ENCODE data around the gene CHD5.

The CHD5 gene

GRCh38 chr1:6197746-6198427 lies 17.8 kb upstream of the CHD5 start:
- in situ Hi-C loops (cut with MboI; ENCODE audit: low sequenced_read_pairs, unreplicated experiment) = no loop called here

DNA sequence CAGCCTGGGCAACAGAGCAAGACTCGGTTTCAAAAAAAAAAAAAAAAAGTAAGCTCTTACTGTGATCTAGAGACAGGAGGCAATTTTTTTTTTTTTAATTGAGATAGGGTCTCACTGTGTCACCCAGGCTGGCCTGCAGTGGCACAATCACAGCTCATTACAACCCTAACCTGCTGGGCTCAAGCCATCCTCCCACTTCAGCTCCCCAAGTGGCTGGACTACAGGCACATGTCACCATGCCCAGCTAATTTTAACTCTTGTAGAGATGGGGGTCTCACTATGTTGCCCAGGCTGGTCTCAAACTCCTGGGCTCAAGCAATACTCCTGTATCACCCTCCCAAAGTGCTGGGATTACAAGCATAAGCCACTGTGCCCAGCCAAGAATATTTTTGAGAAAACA lies 11.8 kb upstream of the CHD5 start:
- in situ Hi-C loops (cut with MboI; ENCODE audit: low sequenced_read_pairs, unreplicated experiment) = no loop called here
- DNase-seq (ENCODE audit: low spot score) = no peak
- TF ChIP-seq CTCF (IDR thresholded peaks at IDR 0.05; ENCODE audit: borderline replicate concordance, control extremely low read depth, extremely low read depth, insufficient read depth, missing control alignments) = no peak

More at GRCh38 chr1:6197746-6198427, 17.8 kb upstream of the CHD5 start:
- no peak for TF ChIP-seq CTCF (IDR thresholded peaks at IDR 0.05; ENCODE audit: borderline replicate concordance, control extremely low read depth, extremely low read depth, insufficient read depth, missing control alignments)
- no peak for DNase-seq (ENCODE audit: low spot score)

DNA sequence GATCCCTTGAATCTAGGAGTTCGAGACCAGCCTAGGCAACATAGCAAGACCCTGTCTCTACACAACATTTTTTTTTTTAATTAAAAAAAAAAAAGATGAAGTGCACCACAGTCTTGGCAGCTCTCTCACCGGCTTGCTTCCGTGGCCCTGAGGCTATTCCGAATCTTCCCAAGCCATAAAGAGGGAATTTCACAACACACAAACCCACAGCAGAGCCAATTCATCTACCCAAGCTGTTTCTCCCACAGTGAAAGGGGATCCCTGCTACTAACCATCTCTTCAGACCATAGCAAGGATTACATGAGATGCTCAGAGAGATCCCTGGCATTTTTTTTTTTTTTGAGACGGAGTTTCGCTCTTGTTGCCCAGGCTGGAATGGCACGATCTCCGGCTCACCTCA lies 8.3 kb upstream of the CHD5 start:
- no peak for DNase-seq (ENCODE audit: low spot score)
- no peak for TF ChIP-seq CTCF (IDR thresholded peaks at IDR 0.05; ENCODE audit: borderline replicate concordance, control extremely low read depth, extremely low read depth, insufficient read depth, missing control alignments)
- in situ Hi-C loops (cut with MboI; ENCODE audit: low sequenced_read_pairs, unreplicated experiment) = no loop called here

DNA sequence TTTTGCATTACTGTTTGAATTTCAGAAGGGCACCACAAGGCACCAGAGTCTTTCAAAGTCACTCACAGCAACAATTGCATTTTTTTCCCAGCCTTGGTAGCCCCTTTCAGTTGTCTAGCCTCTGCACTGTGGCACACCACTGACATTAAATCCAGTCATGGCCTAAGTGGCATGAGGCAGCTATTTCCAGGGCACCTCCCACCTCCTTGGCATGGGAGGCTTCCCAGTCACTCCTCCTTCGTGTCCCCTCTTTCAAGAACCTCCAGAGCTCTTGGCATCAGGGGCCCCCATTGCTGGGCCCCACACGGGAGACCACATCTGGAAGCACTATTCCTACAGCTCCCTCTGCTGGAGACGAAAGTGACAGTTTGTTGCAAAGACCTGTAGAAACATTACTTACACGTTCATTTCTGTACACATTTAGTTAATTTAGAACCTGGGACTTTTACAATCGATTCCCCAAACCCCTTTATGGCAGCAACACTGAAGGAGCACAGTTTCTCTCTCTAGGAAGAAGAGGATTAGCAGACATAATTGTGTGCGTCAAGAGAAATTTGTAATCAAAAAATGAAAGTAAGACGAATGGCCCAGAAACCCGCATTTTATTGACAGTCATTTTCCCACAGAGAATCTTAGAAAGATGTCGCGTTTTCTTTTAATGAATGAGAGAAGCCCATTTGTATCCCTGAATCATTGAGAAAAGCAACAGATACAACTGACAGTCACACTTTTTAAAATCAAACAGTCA lies 5.7 kb upstream of the CHD5 start:
- no peak for DNase-seq (ENCODE audit: low spot score)
- in situ Hi-C loops (cut with MboI; ENCODE audit: low sequenced_read_pairs, unreplicated experiment) = no loop called here
- TF ChIP-seq CTCF (IDR thresholded peaks at IDR 0.05; ENCODE audit: borderline replicate concordance, control extremely low read depth, extremely low read depth, insufficient read depth, missing control alignments) = peak; percentile 23

DNA sequence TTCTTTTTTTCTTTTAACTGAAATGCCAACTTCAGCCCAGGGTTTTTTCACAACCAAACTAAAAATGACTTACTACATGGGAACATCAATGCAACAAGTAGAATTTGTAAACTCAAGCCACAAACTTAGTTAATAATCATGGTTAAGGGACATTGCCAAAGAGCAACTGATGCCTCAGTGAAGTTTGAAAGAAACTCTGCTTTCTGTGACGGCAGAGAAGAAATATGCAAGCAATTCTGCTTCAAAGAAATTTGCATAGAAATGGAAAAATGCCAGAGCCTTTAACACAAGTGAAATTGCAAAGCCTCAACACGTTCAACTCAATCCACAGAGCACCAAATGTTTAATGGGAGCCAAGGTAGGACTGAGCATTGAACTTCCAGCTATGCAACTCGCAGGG lies 5.0 kb upstream of the CHD5 start:
- in situ Hi-C loops (cut with MboI; ENCODE audit: low sequenced_read_pairs, unreplicated experiment) = no loop called here
- no peak for DNase-seq (ENCODE audit: low spot score)
- TF ChIP-seq CTCF (IDR thresholded peaks at IDR 0.05; ENCODE audit: borderline replicate concordance, control extremely low read depth, extremely low read depth, insufficient read depth, missing control alignments) = no peak

DNA sequence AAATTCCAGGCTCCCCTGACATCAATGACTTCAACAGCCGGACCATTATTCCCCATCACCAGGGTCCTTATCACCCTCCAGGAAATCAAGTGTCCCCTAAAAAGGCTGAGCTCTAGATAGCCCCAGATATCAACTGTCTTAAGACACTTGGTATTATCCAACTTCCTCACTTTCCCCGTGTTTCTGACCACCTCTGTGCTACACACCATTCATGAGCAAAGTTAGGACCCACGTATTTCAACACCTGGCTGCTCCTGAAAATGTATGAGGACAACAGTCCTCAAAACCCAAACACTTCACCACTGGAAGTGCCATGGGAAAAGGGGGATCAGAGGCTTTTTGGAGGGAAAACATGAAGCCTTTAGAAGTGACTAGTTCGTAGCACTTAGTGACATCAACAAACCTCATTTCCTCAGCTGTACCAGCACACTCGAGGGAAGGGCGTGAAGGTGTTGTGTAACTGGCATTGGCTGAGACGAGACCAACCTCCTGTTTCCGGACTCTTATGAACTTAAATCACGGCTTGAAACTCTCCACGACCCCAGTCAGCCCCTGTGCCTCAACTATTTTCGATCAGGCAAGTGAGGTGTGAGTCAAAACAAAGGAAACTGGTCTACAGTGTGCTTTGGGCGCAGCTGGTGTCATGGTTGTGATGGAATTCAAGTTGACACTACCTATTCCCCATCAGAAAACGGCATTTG lies 4.1 kb upstream of the CHD5 start:
- in situ Hi-C loops (cut with MboI; ENCODE audit: low sequenced_read_pairs, unreplicated experiment) = no loop called here
- no peak for DNase-seq (ENCODE audit: low spot score)
- TF ChIP-seq CTCF (IDR thresholded peaks at IDR 0.05; ENCODE audit: borderline replicate concordance, control extremely low read depth, extremely low read depth, insufficient read depth, missing control alignments) = no peak
